ENCODE data around the gene CRABP1. TPM values are rescaled to one million over a fixed set of nuclear protein-coding genes. Genes with fewer than 3 reads are reported as not detected.

Gene CRABP1
- total RNA-seq, 2 donors from 2014 or later: 1.3 to 1.5 TPM

DNA sequence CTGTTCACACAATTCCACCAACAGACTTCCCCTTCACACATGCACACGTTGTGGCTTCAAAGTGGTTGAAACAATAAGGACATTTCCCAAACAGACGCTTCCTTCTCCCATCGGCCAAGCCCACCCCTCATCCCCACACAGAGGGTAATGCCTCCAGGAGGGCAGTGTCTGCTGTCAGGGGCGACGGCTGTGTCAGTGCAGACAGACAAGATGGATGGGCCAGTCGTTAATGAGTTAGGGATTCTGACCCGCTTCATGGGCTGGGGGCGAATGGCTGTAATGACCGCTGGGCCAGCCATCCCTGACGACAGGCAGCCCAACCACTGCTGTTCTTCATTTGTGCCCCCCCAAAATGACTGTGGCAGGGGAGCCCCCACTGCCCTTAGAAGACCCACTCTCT, 20.6 kb upstream of the CRABP1 start:
- no peak for DNase-seq
- H3K9ac ChIP-seq (ENCODE audit: low read depth in 2 of 2, low read length in 2 of 2): no peak overlapping the region
- H3K4me1 ChIP-seq: no peaks in the 10 kb centered on the region
- H3K27ac ChIP-seq: no peak overlapping the region
- intact Hi-C loops (cut with DNase I): no loop called here
- H3K4me3 ChIP-seq: no peak overlapping the region
- TF ChIP-seq, protein P1, sequence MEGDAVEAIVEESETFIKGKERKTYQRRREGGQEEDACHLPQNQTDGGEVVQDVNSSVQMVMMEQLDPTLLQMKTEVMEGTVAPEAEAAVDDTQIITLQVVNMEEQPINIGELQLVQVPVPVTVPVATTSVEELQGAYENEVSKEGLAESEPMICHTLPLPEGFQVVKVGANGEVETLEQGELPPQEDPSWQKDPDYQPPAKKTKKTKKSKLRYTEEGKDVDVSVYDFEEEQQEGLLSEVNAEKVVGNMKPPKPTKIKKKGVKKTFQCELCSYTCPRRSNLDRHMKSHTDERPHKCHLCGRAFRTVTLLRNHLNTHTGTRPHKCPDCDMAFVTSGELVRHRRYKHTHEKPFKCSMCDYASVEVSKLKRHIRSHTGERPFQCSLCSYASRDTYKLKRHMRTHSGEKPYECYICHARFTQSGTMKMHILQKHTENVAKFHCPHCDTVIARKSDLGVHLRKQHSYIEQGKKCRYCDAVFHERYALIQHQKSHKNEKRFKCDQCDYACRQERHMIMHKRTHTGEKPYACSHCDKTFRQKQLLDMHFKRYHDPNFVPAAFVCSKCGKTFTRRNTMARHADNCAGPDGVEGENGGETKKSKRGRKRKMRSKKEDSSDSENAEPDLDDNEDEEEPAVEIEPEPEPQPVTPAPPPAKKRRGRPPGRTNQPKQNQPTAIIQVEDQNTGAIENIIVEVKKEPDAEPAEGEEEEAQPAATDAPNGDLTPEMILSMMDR (IDR thresholded peaks at IDR 0.05): no peak
- no peaks in the 10 kb centered on the region for H3K9me3 ChIP-seq
- H3K36me3 ChIP-seq: no peaks in the 10 kb centered on the region
- H3K27me3 ChIP-seq: no peaks in the 10 kb centered on the region

DNA sequence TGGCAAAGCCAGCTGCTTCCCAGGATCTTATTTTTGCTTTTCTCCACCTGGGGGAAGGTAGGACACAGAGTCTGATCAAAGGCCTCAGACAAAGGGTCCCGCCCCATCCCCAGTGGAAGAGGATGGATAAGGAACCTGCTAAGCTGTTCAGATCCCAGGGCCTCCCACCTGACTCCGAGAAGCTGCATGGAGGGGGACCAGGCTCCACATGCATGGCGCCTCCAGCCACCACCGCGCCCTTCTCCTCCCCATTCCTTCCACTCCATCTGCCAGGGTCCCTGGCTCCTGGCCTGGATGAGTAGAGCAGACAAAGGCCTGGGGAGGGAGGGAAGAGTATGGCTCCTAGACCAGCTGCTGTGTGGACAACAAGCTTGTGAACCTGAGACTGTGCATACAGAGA, 20.0 kb upstream of the CRABP1 start:
- H3K27ac ChIP-seq: no peak overlapping the region
- intact Hi-C loops (cut with DNase I): no loop called here
- DNase-seq: no peak
- no peak overlapping the region for H3K4me3 ChIP-seq
- H3K4me1 ChIP-seq: no peaks in the 10 kb centered on the region
- no peaks in the 10 kb centered on the region for H3K27me3 ChIP-seq
- no peak overlapping the region for H3K9ac ChIP-seq (ENCODE audit: low read depth in 2 of 2, low read length in 2 of 2)
- TF ChIP-seq, protein P1 (IDR thresholded peaks at IDR 0.05): no peak
- H3K9me3 ChIP-seq: no peaks in the 10 kb centered on the region
- H3K36me3 ChIP-seq: no peaks in the 10 kb centered on the region

DNA sequence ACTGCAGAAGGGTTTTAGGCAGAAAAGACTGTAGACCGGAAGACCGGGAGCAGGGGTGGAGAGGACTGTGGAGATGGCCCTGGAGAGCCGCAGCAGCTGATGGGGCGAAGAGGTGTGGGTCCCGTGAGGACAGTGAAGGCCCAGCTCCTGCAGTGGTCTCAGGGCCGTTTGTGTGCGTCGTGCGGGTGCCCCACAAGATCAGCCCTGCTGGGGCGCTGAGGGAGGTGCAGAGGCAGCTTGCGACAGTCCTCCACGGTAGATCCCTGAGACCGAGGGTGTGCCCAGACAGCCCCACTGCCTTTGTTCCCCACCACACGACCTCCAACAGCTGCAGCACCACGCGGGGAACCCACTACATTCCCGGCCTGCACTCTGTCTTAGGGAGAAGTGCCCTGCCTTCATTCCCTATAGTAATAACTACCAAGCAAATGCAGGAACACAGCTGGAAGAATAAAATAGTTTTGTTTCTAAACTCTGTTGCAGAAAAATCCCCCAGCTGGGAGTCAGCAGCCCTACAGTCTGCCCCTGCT, 19.0 kb upstream of the CRABP1 start:
- no peak for DNase-seq
- Histone ChIP-seq H3K4me3 (no peak overlapping the region), H3K4me1 (no peaks in the 10 kb centered on the region), H3K9ac (ENCODE audit: low read depth in 2 of 2, low read length in 2 of 2) (no peak overlapping the region), H3K36me3 (no peaks in the 10 kb centered on the region), H3K27me3 (no peaks in the 10 kb centered on the region), H3K27ac (no peak overlapping the region), H3K9me3 (no peaks in the 10 kb centered on the region)
- intact Hi-C loops (cut with DNase I): no loop called here
- TF ChIP-seq, protein P1 (IDR thresholded peaks at IDR 0.05): no peak

DNA sequence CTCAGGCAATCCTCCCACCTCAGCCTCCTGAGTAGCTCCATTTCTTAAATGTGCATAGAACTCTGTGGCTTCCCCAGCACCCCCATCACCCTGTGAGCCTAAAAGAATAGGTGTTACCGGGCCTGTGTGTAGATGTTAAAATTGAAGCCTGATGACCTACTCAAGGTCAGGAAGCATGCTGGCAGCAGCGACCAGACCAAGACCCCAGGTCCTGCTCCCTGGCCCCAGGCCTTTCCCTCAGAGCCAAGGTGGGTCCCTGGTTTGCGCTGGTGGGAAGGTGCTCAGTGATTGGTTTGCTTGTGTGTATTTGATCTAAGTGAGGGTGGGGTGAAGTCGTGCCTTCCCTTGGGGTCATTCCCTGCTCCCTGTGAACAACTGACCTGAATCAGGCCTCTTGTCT, 18.4 kb upstream of the CRABP1 start:
- no peaks in the 10 kb centered on the region for H3K9me3 ChIP-seq
- no peak overlapping the region for H3K4me3 ChIP-seq
- H3K4me1 ChIP-seq: no peaks in the 10 kb centered on the region
- TF ChIP-seq, protein P1 (IDR thresholded peaks at IDR 0.05): no peak
- H3K36me3 ChIP-seq: no peaks in the 10 kb centered on the region
- H3K27me3 ChIP-seq: no peaks in the 10 kb centered on the region
- no peak for DNase-seq
- H3K9ac ChIP-seq (ENCODE audit: low read depth in 2 of 2, low read length in 2 of 2): no peak overlapping the region
- no peak overlapping the region for H3K27ac ChIP-seq
- intact Hi-C loops (cut with DNase I): no loop called here

DNA sequence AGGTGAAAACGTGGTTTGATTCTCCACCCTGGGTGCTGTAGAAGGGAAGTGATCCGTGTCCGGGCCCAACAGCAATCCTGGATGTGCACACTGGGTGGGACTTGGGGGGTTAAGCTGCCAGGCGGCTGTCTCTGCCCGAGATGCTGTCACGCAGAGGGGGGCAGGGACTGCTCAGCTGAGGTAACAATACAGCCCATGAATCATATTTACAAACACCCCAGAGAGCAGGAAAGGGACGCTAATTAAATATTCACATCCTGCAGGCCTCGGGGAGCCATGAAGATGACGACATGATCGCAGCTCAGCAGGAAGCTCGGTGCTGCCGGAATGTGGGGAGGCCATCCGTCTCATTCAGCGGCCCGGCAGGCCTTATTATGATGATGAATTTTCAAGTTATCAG, 17.9 kb upstream of the CRABP1 start:
- Histone ChIP-seq H3K27ac (no peak overlapping the region), H3K4me1 (no peaks in the 10 kb centered on the region), H3K4me3 (no peak overlapping the region), H3K9ac (ENCODE audit: low read depth in 2 of 2, low read length in 2 of 2) (no peak overlapping the region), H3K36me3 (no peaks in the 10 kb centered on the region), H3K27me3 (no peaks in the 10 kb centered on the region), H3K9me3 (no peaks in the 10 kb centered on the region)
- TF ChIP-seq, protein P1 (IDR thresholded peaks at IDR 0.05): no peak
- DNase-seq: no peak
- intact Hi-C loops (cut with DNase I): no loop called here

Data from colonic mucosa (tissue), 4 donors.